NCI-H1092 treated with DMSO at 0.1 percent for 48 hours (cell line): ENCODE data around the gene SIMC1.

Source experiments
- DNase-seq: peaks from one replicate; lab custom pipeline; 2025; lab: John Stamatoyannopoulos, UW

The SIMC1 gene

DNA sequence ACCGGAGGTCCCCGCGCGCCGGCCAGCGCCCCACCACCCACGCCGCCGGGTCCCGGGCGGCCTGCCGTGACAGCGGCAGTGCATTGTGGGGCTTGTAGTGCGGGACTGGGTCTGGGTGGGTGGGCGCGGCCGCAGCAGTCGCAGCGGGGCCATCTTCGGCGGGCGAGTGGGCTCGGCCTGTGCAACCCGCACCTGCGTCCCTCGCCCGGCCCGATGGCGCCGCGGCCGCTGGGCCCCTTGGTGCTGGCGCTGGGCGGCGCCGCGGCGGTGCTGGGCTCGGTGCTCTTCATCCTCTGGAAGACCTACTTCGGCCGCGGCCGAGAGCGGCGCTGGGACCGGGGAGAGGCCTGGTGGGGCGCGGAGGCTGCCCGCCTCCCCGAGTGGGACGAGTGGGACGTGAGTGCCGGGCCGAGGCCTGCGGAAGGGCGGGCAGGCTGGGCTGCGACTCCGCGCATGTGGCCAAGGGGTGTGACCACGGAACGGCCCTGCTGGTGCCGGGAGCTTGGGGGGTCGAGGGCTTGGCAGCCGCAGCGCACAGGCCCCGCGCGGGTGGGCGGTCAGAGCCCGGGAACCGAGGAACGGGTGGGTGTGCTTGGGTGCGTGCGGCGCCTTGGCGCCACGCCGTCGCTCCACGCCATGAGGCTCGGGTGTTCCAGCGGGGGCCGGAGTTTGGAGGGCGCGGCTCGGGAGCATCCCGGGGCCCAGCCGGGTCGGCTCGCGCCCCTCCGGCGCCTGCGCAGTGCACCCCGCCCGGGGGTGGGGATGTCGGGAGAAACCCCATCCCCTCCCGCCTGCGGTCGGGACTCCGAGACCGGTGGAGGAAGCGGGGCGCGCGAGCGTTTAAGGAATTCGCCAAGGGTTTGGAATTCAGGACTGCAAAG is 127.4 kb downstream of the SIMC1 start, which contains the start of gene ARL10:
ARL10 (plus strand) TSS at position 137 of the 881 bp plus-strand sequence; CDS start at position 214, 77 bp downstream.
- DNase-seq = peak; percentile 3

DNA sequence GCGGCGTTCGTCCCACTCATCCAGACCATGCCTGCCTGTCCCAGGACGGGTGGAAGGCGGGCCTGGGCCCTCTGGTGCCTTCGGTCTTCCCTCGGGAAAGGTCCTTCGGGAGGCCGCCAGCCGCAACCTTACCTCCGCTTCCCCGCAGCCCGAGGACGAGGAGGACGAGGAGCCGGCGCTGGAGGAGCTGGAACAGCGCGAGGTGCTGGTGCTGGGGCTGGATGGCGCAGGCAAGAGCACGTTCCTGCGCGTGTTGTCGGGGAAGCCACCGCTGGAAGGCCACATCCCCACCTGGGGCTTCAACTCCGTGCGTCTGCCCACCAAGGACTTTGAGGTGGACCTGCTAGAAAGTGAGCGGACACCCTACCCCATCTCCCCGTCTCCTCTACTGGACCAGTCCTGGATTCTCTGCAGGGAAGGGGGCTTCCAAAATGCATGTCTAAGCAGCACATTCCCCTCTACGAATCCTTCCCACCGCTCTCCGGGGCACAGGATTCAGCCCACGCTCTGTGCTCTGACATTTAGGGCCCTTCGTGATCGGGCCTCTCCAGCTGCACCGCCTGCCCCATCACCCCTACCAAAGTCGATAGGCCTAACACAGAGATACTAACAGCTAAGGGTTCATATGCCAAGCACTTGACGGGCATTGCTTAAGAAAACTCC is 128.1 kb downstream of the SIMC1 start:
- DNase-seq = no peak

DNA sequence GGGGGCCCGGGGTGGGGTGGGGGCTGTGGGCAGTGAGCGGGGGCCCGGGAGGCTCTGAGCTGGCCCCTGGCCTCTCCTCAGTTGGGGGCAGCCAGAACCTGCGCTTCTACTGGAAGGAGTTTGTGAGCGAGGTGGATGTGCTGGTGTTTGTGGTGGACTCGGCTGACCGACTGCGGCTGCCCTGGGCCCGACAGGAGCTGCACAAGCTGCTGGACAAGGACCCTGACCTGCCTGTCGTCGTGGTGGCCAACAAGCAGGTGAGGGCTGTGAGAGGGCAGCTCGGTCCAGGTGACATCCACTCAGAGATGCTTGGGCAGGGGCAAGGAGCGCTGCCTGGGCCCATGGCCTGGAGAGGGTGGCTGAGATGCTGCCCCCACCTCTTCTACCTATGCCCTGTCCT is 130.5 kb downstream of the SIMC1 start:
- no peak for DNase-seq

DNA sequence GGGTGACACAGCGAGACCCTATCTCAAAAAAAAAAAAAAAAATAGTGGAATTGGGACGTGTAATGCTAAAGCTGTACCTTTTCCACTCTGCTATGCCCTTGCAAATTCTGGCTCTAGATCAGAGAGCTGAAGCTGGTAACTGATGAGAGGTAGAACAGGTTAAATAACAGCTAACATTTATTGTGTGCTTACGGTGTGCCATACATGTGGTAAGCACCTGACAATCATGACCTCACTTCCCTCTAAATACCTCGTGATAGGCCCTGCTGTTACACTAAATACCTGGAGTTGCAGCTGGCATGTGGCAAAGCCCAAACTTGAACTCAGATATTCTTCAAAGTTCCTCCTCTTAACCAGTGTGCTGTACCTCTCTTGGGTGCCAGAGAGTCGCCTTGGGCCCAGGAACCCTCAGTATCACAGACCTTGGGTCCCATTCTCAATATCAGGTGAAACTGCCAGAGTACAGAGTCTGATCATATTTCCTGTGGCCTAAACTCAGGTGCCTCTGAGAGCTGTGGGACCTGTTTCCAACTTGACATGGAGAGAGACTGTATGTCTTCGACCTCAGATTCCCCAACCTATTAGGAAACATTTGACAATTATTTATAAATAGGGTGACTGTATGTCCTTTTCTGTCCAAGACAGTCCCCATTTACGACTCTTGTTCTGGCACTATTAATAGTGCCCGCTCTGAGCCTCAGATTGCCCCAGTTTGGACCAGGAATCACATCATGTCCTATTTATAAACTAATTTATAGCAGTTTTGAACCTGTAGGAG is 131.9 kb downstream of the SIMC1 start:
- no peak for DNase-seq

DNA sequence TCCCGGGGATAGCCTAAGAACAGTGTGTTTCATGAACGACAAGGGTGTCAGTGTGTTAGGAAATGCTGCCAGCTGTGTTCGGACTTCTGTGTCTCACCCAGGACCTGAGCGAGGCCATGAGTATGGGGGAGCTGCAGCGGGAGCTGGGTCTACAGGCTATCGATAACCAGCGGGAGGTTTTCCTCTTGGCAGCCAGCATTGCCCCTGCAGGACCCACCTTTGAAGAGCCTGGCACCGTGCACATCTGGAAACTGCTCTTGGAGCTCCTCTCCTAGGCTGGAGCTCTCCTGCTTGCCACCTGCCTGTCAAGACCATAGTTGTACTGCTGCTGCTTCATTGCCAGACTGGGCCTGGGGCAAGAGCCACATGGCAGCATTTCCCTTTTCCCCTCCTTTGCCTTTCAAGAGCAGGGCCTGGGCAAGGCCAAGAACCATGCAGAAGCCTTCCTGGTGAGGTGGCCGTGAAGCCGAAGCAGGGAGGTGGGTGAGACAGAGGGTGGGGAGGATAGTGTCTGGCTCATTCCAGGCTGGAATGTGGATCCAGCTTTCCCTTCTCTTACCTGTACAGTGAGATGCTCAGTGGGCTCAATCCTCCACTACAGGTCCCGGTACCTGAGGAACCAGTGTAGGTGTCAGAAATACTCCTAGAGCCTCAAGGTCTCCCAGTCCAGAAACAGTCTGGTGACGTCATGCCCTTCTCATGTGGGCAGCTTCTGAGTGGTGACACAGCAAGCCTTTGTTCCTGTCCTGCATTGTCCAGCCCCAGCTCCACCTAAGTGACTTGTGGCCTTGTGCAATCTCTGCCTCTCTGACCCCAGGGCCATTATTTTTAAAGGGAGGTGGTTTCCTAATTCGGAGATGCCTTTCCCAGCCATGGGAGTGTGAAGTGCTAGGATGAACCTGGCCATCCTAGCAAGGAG is 133.7 kb downstream of the SIMC1 start:
- no peak for DNase-seq

DNA sequence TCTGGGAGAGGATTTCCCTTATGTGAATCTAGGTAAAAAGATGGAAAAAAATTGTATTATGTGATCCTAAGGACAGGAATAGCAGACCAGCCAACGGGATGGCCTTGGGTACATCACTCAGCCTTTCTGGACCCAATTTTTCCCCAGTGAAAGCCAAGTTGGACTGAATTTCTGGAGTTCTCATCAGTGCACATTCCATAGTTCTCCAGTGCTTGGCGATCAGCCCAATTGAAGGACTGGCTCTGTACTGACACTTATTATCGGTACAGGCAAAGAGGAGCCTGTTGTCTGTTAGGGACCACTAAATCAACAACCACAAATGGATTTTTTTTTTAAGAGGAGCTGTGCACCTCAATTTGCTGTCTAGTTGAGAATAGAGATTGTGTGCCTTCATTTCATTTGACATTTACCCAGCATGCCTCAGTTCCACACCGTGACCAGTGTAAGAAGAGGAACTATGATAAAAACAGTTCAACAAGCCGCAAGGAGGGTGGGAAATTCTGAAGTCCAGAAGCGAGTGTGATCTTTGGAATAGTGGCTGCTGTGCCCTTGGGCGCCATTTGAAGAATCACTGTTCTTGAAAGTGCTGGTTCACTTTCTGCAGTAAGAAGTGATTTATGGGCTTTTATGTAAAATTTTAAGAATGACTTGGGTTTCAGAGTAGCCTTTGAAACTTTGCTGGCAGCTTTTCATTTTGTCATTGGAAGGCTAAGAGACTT is 135.0 kb downstream of the SIMC1 start:
- no peak for DNase-seq

DNA sequence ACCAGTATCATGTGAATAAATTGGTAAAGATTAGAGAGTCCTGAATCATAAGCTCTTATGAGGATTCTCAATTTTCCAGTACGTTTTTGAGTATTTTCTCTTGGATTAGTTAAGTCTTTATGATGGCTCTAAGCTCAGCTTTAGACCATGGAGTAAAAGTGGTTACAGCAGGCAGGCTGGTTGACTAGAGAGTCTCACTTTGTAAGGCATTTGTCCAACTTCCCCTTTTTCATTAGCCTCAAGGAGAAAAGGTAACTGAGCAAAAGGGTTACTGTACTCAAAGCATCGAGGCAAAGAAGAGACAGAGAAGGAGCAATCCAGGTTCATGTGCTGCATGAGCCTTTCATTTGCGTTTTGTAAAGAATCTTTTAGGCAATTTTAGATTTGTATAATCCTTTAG is 141.7 kb downstream of the SIMC1 start:
- DNase-seq = no peak

DNA sequence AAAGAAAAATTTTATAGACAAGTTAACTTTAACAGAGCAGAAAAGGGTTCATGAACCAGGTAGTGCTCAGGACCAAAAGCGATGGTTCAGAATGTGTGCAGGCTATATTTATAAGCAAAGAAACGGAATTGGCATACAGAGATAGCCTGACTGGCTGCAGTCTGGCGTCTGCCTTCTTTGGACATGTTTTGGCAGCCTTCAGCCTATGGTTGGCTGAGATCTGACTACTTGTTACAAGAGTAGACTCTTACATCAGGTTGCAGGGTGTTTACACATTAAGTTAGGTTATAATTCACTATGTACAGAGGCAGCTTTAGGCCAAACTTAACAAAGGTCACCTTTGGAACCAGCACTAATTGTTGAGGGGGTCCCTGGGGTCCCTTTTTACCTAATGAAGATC is 143.2 kb downstream of the SIMC1 start:
- DNase-seq = no peak

DNA sequence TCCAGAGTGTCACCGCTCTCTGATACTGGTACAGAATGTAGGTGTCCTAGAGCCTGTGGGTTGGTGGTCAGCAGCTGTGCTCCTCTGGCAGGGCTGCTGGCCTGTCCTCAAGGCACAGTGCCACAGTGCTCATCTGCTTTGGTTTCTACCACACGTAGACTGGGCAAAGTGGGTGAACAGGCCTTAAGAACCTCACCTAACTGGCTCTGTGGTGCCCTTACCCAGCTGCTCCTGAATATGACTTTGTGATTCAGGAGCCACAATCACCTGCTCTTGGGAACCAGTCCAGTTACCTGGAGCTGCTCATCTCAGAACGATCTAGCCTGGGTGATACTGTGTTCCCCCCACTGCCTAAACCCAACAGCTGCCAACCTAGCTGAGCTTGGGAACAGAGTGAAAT is 143.8 kb downstream of the SIMC1 start:
- DNase-seq = no peak

DNA sequence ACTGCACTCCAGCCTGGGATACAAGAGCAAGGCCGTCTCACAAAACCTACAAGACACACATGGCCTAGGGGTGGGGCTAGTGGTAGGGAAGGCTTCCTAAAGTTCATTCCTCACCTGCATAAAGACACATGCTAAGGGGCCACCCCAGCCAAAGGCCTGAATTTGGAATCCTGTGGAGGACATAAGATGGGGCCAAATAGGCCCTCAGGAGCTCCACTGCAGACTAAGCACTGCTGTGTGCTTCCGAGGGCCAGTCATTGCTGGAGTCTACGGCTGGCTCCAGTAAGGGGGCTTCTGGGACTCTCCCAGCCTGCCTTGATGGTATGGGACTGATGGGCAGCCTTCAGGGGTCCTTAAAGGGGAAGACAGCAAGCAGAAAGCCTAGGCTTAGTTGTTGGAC is 144.5 kb downstream of the SIMC1 start:
- no peak for DNase-seq

DNA sequence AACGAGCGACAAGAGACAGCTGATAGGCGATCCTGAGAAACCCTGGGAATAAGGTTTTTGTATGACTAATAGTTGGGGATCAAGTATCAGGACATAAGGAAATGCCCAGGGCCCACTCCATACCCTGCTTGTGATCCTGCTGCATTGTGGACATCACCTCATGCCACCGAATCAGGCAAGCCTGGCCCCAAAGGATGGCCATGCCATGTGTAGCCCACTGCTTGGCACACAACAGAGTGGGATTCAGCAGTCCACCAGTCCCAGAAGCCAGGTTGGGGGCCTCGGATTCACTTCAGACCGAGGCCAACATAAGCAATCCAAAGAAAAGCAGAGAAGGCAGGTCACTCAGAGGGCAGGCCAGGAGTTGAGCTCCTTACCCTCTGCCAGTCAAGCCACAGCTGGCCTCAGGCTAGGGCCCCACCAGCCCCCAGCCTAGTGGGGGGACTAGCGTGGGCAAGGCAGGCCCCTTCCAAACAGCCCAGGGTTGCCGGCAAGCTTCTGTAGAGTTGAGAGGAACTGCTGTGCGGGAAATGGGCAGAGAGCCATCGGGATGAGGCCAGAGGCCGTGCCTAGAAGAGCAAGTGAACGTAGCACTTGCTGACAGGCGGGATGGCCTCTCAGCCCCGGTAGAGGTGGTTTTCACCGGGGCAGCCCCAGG is 145.2 kb downstream of the SIMC1 start:
- no peak for DNase-seq

DNA sequence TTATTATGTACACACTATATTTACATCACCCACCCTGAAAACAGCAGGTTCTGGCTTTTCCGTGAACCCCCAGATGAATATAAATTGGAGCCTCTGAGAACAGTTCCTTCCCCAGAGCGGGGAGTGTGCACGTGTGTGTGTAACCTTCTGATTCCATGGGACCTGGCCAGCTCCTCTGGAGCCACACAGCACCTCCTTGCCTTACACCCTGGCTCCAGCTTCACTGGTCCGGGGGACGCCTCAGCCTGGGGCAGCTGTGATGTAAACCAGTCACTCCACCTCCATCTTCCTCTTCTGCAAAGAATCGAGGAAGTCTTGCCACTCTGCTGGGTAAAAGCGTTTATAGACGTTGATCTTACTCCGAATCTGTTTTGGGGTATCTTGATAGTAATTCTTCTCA is 145.7 kb downstream of the SIMC1 start:
- no peak for DNase-seq

DNA sequence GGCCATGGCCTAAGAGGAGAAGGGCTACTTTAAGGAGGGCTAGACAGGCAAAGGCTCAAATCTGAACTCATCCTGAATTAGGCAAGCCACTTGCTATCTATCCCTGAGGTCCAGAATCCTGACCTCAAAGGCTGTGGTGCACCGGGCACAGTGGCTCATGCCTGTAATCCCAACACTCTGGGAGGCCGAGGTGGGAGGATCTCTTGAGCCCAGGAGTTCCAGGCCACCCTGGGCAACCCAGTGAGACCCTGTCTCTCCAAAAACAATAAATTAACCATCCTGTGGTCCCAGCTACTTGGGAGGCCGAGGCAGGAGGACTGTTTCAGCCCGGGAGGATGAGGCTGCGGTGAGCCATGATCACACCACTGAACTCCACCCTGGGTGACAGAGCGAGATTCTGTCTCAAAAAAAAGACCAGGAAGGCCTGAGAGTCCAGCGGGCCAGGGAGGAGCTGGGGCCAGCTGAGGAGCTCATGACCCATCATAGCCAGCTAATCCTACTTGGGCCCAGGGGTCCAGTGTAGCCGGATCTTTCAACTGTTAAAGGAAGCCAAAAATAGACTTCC is 146.2 kb downstream of the SIMC1 start:
- no peak for DNase-seq

DNA sequence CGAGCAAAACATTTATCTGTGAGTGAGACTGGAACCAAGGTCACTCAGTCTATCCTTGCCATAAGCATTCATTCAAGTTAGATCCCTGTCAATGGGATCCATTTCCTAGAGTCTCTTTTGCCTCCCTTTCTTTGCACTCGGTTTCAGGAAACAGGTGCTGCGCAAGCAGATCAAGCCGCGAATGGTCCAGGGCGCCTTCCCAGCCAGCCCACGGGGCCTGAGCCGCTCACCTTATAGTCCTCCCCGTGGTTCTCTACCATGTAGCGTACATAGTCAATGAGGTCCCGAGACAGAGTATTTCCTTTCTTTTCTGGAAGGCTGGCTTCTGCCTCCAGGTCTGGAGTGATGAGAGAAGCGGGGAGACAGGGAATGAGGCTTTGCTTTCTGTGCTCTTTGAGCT is 146.8 kb downstream of the SIMC1 start:
- no peak for DNase-seq

DNA sequence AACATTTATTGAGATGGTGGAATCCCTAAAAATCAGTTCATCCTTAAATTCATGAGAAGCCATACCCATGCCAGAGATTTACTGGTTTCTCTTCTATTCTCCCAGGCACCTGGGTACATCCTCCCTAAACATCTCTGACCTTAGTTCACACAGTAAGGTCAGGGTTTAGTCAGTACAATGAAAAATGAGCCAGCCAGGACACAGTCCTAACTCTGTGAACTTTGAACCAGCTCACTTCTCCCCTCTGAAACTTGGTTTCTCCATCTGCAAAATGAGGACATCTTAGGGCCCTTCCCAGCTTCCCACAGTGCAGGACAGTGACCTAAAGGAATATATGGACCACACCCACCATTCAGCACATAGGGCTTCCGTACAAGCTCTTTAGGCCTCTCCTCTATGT is 148.3 kb downstream of the SIMC1 start:
- DNase-seq = no peak

DNA sequence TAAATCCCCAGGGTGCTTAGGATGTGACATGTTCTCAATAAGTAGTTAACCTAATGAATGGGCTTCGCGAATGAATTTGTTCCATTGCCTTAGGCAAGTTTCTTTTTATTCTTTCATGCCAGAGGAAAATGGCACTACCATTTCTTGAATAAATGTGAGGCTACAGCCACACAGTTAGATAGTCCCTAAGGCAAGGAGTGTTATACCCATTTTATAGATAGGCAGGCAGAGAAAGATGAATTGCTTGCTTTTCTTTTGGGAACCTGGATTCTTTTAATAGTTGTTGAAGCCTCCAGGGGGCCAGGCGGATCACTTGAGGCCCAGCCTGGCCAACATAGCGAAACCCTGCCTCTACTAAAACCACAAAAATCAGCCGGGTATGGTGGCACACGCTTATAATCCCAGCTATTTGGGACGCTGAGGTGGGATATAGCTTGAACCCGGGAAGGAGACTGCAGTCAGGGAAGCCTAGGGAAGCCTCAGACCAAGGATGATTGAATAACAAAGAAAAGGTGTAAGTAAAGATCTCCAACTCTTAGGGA is 149.2 kb downstream of the SIMC1 start:
- no peak for DNase-seq

DNA sequence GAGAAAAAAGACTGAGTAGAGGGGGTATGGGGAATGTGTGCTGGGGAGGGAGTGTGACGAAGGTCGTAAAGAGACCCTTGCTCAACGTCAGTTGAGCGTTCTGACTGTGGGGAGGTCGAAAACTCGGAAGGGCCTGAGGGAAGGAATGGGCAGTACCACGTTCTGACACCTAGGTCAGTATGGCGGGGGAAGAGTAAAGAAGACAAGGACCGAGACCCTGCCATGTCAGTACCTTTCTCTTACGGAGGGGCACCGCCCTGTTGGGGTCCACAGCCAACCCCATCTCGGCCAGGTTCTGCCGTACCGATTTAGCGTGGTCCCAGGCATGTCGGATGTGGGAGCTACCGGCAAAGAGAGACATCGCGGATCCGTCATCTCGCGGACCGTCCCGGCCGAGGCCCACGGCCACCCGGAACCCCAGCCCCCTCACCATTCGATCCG is 149.8 kb downstream of the SIMC1 start:
- DNase-seq = no peak

DNA sequence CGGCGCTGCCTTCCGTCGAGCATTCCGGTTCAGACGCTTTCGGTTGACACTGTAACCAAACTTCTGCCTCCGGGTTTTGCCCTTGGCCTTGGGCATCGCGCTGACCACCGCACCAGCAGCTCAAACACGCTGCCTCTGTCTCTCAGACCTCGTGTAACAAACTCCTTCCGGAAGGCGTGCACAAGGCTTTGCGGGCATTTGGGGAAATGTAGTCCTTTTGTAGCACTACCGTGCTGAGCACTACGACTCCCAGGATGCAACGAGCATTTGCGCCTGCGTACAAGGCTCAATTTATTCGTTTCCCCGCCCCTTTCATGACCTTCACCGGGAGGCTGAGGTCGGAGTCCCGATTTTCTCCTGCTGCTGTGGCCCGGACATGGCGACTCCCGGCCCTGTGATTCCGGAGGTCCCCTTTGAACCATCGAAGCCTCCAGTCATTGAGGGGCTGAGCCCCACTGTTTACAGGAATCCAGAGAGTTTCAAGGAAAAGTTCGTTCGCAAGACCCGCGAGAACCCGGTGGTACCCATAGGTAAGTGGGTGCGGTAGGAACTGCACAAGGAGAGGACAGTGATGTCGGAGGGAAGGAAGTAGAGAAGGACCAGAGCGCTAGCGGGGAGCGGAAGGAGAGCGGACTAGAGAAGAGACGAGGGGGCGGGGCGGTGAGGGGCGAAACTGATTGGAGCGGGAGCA is 150.4 kb downstream of the SIMC1 start, which contains the start of the genes HIGD2A and NOP16:
HIGD2A (plus strand) TSS at position 308 of the 691 bp plus-strand sequence; CDS start at position 377, 69 bp downstream.
NOP16 (minus strand) TSS at position 155 of the 691 bp plus-strand sequence; CDS start at position 96, 59 bp downstream.
- peak; percentile 98 for DNase-seq
